ENCODE results near the gene KLHL5. TPM values are rescaled to one million over a fixed set of nuclear protein-coding genes. Genes with fewer than 3 reads are reported as not detected.

Gene KLHL5
- total and polyA plus RNA-seq, 9 of the 15 experiments (the other 6 are each of a cell fraction or from before 2014, with no cell fraction given) = 8.0 to 30.8 (median 22.1) TPM

Other genes with a start within 250 kb of the KLHL5 start
- 0.64 and 0.65 TPM in 2 replicates for gene TLR6, start 205.4 kb upstream of the KLHL5 start, total RNA-seq (2014; rRNA removed)
- gene TLR6, start 205.4 kb upstream of the KLHL5 start, total RNA-seq (2014; rRNA removed; fragmentation: Illumina TruSeq; extraction: Trizol) = 1.4 and 1.6 TPM in 2 replicates
- 0.68 and 0.91 TPM in 2 replicates for gene TLR6, start 205.4 kb upstream of the KLHL5 start, total RNA-seq (2015; rRNA removed; fragmentation: Illumina TruSeq; extraction: Trizol)
- 0.95 and 1.5 TPM in 2 replicates for gene TLR6, start 205.4 kb upstream of the KLHL5 start, total RNA-seq (2021)
- 0.69 and 1.9 TPM in 2 replicates for gene TLR6, start 205.4 kb upstream of the KLHL5 start, polyA plus RNA-seq (2011; rRNA removed)
- gene TLR6, start 205.4 kb upstream of the KLHL5 start, polyA plus RNA-seq (2014; fragmentation: Illumina TruSeq; extraction: Trizol) = 1.1 and 1.3 TPM in 2 replicates
- under 1 TPM; 0.08 to 0.45 TPM for gene TLR6, start 205.4 kb upstream of the KLHL5 start, polyA plus RNA-seq (2014; fragmentation: Nextera tagmentation; extraction: Ambion mirVana)
- 0.62 and 1.00 TPM in 2 replicates for gene TLR6, start 205.4 kb upstream of the KLHL5 start, polyA plus RNA-seq (2014; rRNA removed)
- gene FAM114A1, start 194.4 kb upstream of the KLHL5 start, total RNA-seq (2014; rRNA removed) = 2.6 and 3.1 TPM in 2 replicates
- gene FAM114A1, start 194.4 kb upstream of the KLHL5 start, total RNA-seq (2014; rRNA removed; fragmentation: Illumina TruSeq; extraction: Trizol) = 4.3 and 5.3 TPM in 2 replicates
- 4.4 and 5.0 TPM in 2 replicates for gene FAM114A1, start 194.4 kb upstream of the KLHL5 start, total RNA-seq (2015; rRNA removed; fragmentation: Illumina TruSeq; extraction: Trizol)
- 5.1 and 6.6 TPM in 2 replicates for gene FAM114A1, start 194.4 kb upstream of the KLHL5 start, total RNA-seq (2021)
- gene FAM114A1, start 194.4 kb upstream of the KLHL5 start, polyA plus RNA-seq (2011; rRNA removed) = 12.0 and 25.4 TPM in 2 replicates
- gene FAM114A1, start 194.4 kb upstream of the KLHL5 start, polyA plus RNA-seq (2014; fragmentation: Illumina TruSeq; extraction: Trizol) = 3.4 and 5.4 TPM in 2 replicates
- gene FAM114A1, start 194.4 kb upstream of the KLHL5 start, polyA plus RNA-seq (2014; fragmentation: Nextera tagmentation; extraction: Ambion mirVana) = 1 to 10 TPM; 1.8 to 2.6 TPM
- 4.5 and 5.3 TPM in 2 replicates for gene FAM114A1, start 194.4 kb upstream of the KLHL5 start, polyA plus RNA-seq (2014; rRNA removed)
- 2.9 and 3.5 TPM in 2 replicates for gene TMEM156, start 29.8 kb upstream of the KLHL5 start, total RNA-seq (2014; rRNA removed)
- 7.6 and 9.2 TPM in 2 replicates for gene TMEM156, start 29.8 kb upstream of the KLHL5 start, total RNA-seq (2014; rRNA removed; fragmentation: Illumina TruSeq; extraction: Trizol)
- gene TMEM156, start 29.8 kb upstream of the KLHL5 start, total RNA-seq (2015; rRNA removed; fragmentation: Illumina TruSeq; extraction: Trizol) = 8.3 and 9.6 TPM in 2 replicates
- gene TMEM156, start 29.8 kb upstream of the KLHL5 start, total RNA-seq (2021) = 3.7 and 4.4 TPM in 2 replicates
- 5.0 and 9.6 TPM in 2 replicates for gene TMEM156, start 29.8 kb upstream of the KLHL5 start, polyA plus RNA-seq (2011; rRNA removed)
- gene TMEM156, start 29.8 kb upstream of the KLHL5 start, polyA plus RNA-seq (2014; fragmentation: Illumina TruSeq; extraction: Trizol) = 7.4 and 7.6 TPM in 2 replicates
- 1 to 10 TPM; 5.9 to 6.9 TPM for gene TMEM156, start 29.8 kb upstream of the KLHL5 start, polyA plus RNA-seq (2014; fragmentation: Nextera tagmentation; extraction: Ambion mirVana)
- 4.7 and 6.4 TPM in 2 replicates for gene TMEM156, start 29.8 kb upstream of the KLHL5 start, polyA plus RNA-seq (2014; rRNA removed)
- 6.4 and 10.0 TPM in 2 replicates for gene WDR19, start 120.3 kb downstream of the KLHL5 start, total RNA-seq (2014; rRNA removed)
- gene WDR19, start 120.3 kb downstream of the KLHL5 start, total RNA-seq (2014; rRNA removed; fragmentation: Illumina TruSeq; extraction: Trizol) = 11.2 and 12.9 TPM in 2 replicates
- 9.1 and 9.2 TPM in 2 replicates for gene WDR19, start 120.3 kb downstream of the KLHL5 start, total RNA-seq (2015; rRNA removed; fragmentation: Illumina TruSeq; extraction: Trizol)
- 9.5 and 10.6 TPM in 2 replicates for gene WDR19, start 120.3 kb downstream of the KLHL5 start, total RNA-seq (2021)
- 32.6 and 37.6 TPM in 2 replicates for gene WDR19, start 120.3 kb downstream of the KLHL5 start, polyA plus RNA-seq (2011; rRNA removed)
- 11.9 and 12.2 TPM in 2 replicates for gene WDR19, start 120.3 kb downstream of the KLHL5 start, polyA plus RNA-seq (2014; fragmentation: Illumina TruSeq; extraction: Trizol)
- gene WDR19, start 120.3 kb downstream of the KLHL5 start, polyA plus RNA-seq (2014; fragmentation: Nextera tagmentation; extraction: Ambion mirVana) = 10 to 100 TPM in 1 of 2 experiments, 1 to 10 TPM in 1; 6.8 to 11.3 TPM
- 13.3 and 13.4 TPM in 2 replicates for gene WDR19, start 120.3 kb downstream of the KLHL5 start, polyA plus RNA-seq (2014; rRNA removed)